Bone marrow (tissue), 2 donors: ENCODE data around the gene IGFBP2.
A peak's percentile ranks its signal among the peaks of the same experiment; 100 is the strongest.

Experiments used
- DNase-seq, 2 donors: peaks; one replicate each; lab custom pipeline; 2025; lab: John Stamatoyannopoulos, UW

IGFBP2 gene

DNA sequence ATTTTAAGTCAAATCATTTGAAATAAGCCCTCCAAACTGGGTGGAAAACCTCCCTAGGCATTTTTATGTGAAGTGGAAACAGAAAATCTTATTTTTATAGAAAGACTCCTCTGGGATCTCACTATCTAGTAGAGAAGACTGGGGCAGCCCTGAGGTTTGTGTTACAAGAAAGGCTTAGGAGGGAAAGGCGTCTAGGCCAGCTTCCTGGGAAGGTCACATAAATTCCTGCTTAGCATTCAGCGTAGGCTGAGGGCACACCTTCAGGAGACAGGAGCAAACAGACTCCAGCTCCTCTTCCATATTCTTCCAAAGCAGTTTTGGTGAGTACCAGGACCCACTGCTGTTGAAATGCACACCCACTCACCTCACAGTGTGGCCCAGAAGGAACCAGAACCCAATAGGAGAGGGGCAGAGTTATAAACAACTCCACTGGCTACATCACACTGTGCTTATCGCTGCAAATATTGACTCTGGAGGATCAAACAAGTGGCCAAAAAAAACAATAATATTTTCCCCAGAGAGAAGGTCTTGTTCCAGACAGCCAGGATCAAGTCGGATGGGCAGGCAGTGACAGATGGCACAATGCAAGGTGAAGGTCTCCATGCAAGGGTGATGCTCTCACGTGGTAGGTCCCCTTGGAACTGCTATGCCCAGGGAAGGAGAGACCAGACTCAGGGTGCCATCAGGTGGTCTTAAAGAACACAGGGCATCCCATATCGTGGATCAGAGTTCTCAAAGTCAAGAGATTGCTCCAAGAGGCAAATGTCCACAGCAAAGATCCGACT, 17.7 kb upstream of the IGFBP2 start:
- no peak for DNase-seq

DNA sequence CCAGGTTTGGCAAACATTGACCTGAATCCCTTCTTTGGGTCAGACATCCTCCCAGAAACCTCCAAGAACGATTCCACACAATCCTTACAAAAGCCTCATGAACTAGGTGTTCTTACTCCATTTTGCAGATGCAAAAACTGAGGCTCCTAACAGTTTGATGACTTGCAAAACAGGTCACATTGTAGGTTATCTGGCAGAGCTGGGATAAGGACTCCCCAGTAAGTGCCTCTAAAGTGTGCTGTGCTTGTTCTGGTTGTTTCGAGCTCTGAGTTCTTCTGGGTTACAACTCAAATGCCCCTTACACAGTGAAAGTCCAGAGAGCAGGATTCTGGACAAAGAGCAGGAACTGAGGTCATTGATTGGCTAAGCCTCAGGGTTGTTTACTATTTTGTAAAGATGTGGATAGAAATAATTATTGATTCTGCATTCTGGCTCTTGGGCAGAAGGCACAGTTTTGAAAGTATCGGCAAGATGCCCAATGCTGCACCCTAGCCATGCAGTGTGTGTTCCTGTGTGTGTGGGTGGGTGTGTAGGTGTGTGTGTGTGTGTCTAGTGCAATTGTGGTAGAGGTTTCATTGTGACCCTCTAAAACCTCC, 17.0 kb upstream of the IGFBP2 start:
- DNase-seq: no peak

GRCh38 chr2:216617159-216617815, 15.9 kb upstream of the IGFBP2 start:
- DNase-seq: no peak

DNA sequence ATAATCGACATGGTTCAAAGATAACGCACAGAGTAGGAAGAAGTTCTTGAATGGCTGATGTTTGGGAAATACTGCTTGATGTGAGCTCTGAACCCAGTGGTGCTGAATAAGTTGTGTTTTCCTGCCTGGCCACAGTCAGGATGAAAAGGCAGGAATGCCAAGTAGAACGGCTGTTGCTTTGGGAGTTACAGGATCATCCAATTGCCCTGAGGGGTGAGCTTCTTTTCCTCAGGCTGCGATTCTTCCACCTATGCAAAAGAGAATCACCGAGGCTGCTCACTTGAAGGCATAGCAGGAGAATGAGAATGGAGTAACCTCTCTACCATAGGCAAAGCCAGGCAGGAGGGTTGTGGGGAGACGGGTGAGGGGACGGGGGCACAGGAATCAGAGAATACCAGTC, 14.4 kb upstream of the IGFBP2 start:
- no peak for DNase-seq

- peak in 1 of 2 donors; percentile 24 for DNase-seq
Measured at GRCh38 chr2:216619411-216620393, 13.5 kb upstream of the IGFBP2 start.

GRCh38 chr2:216620786-216621185, 12.4 kb upstream of the IGFBP2 start:
- no peak for DNase-seq

- DNase-seq: no peak
Measured at GRCh38 chr2:216621292-216621691, 11.9 kb upstream of the IGFBP2 start.

GRCh38 chr2:216622526-216622925, 10.7 kb upstream of the IGFBP2 start:
- no peak for DNase-seq

- no peak for DNase-seq
Measured at GRCh38 chr2:216624251-216624650, 9.0 kb upstream of the IGFBP2 start.

GRCh38 chr2:216626168-216626874, 6.9 kb upstream of the IGFBP2 start:
- no peak for DNase-seq

DNA sequence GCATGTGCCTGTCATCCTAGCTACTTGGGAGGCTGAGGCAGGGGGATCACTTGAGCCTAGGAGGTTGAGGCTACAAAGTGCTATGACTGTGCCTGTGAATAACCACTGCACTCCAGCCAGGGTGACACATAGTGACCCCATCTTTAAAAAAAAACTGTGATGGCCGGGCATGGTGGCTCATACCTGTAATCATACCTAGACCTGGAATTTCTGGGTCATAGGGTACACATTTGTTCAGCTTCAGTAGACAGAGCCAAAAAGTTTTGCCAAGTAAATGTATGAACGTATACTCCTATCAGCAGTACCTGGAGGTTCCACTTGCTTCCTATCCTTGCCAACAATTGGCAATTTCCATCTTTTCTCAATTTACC, 6.4 kb upstream of the IGFBP2 start:
- no peak for DNase-seq

DNA sequence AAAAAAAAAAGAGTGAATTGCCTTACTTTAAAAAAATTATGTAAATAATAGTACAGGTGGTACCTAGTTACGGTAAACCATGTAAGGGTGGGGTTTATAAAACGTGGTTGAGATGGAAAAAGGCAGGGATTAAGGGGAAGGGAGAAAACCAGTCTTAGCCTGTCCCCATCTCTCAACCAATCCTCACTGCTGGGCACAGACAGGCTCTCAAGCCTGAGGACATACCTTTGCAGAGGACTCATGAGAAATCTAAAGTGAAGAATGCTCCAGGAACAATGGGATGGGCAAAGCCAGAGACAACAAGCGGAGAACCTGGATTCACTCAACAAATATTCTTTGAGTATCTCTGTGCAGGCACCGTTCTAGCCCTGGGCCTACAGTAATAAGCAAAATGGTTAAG, 3.4 kb upstream of the IGFBP2 start:
- DNase-seq: no peak

DNA sequence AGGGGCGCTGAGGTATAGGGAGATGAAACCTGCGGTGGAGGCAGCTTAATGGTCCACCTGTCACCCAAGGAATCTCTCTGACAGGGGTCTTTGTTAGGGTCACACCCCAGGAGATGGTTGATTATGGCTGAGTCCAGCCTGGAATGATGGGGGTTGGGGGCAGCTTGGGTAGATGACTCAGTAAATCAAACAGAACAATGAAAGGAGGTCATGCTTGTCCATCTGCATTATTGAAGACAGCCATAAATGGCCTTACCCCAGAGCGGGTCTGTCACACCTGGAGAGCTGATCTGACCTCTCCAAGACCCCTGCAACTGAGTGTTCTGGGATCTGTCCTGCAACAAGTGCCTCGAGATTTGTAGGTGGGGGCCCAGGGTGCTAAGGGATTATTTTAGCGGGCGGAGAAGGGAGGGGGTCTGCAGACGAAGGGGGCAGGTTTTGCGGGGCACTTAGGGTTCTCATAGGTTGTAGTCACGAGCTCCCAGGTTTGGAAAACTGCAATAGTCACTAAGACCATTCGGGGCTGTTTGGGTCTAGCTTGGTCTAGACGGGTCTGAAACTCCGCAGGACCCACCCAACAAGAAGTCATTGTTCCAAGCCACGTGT, 771 bp upstream of the IGFBP2 start:
- DNase-seq: no peak

- peak in 1 of 2 donors; percentile 11 for DNase-seq
Measured at GRCh38 chr2:216633616-216634369, 573 bp downstream of the IGFBP2 start.

DNA sequence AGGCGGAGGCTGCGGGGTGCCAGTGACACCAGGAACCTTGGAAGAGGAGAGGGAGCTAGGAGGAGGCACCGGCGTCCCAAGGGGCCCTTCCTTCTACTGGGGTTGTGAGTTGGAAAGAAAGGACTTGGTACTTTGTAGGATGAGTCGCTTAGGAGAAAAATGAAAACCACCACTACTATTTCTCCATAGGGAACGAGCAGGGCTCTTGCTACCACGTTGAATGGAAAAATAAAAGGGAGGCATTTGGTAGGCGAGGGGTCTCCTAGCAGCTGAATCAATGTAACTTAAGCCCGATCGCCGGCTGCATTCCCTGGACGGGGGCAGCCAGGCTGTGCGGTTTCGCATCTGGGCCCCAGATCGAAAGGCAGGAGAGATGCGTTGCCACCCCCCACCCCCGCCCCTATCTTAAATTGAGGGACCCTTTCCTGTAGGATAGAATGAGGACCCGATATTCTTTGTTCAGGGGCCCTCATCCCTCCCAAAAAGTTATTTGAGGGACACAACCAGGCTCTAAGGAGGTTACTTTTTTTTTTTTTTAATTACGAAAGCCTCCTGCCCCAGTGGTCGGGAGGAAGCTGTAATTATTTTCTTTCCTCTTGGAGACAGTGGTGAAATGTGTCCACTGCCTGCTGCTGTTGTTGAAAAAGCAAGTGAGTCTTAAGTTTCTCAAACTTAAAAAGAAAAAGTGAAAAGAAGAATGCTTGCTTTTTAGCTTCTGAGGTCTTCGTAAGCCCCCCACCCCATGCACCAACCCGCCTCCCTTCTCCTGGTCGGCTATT, 1.3 kb downstream of the IGFBP2 start:
- DNase-seq: no peak

GRCh38 chr2:216635171-216635570, 2.0 kb downstream of the IGFBP2 start:
- DNase-seq: no peak

- DNase-seq: no peak
Measured at GRCh38 chr2:216635701-216636550, 2.7 kb downstream of the IGFBP2 start.
